ENCODE results near the gene RALGAPA2. TPM values are rescaled to one million over a fixed set of nuclear protein-coding genes. Genes with fewer than 3 reads are reported as not detected.
A peak's percentile ranks its signal among the peaks of the same experiment; 100 is the strongest.

Gene RALGAPA2
- total RNA-seq, 1 donor from 2014 or later = 73.8 TPM

DNA sequence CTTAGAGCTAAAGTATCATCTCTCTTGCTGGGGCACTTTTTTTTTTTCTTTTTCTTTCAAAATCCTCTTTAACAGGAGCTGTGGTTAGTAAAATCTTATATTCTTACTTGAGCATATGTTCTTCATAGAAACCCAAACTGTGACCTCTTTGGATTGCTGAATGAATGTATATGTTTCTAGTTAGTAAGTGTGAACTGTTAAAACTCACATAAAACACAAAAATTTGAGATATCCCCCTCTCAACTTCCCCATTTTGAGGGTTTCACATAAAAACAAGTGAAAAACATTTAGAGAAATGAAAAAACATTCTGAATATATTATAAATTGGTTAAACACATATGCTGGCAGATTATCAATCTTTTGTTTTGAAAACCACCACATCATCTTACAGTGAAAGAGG lies 266.4 kb downstream of the RALGAPA2 start:
- ATAC-seq = no peak
- no peak for DNase-seq
- intact Hi-C loops (cut with DNase I) = no loop called here
- Histone ChIP-seq H3K9me3 (no peaks in the 10 kb centered on the region), H3K27ac (no peak overlapping the region), H3K4me3 (no peak overlapping the region), H3K36me3 (peaks cover 19% of the 10 kb centered on the region), H3K27me3 (ENCODE audit: low read depth) (no peaks in the 10 kb centered on the region), H3K4me1 (no peaks in the 10 kb centered on the region)
- no peak for TF ChIP-seq CTCF (IDR thresholded peaks at IDR 0.05)

GRCh38 chr20:20443504-20443903 lies 268.9 kb downstream of the RALGAPA2 start:
- H3K36me3 ChIP-seq = peaks cover 25% of the 10 kb centered on the region
- intact Hi-C loops (cut with DNase I) = no loop called here
- no peaks in the 10 kb centered on the region for H3K9me3 ChIP-seq
- no peak overlapping the region for H3K27ac ChIP-seq
- no peak for TF ChIP-seq CTCF (IDR thresholded peaks at IDR 0.05)
- DNase-seq (no peak), ATAC-seq (peak in 1 of 2 donors; percentile 29)
- no peak overlapping the region for H3K4me3 ChIP-seq
- H3K27me3 ChIP-seq (ENCODE audit: low read depth) = no peaks in the 10 kb centered on the region
- no peaks in the 10 kb centered on the region for H3K4me1 ChIP-seq

DNA sequence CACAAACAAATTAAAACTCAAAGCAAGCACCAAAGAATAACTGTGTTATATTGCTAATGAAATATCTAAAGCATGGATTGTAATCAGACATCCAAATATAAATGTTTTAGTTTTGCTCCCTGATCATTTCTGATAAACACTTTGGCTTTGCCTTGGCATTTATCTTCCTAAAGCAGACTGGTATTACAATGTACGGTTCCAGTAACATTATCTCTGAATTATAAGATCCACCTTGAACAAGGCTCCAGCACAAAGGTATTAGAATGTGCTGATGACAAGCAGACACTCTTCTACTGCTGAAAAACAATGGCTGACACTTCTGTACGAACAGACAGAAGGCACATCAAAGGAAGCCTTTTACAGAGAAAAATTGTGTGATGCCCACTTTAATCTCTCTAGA lies 270.0 kb downstream of the RALGAPA2 start:
- DNase-seq = no peak
- intact Hi-C loops (cut with DNase I) = no loop called here
- no peak overlapping the region for H3K27ac ChIP-seq
- peaks cover 29% of the 10 kb centered on the region for H3K36me3 ChIP-seq
- no peak overlapping the region for H3K4me3 ChIP-seq
- TF ChIP-seq CTCF (IDR thresholded peaks at IDR 0.05) = no peak
- no peaks in the 10 kb centered on the region for H3K27me3 ChIP-seq (ENCODE audit: low read depth)
- ATAC-seq = no peak
- H3K4me1 ChIP-seq = no peaks in the 10 kb centered on the region
- H3K9me3 ChIP-seq = no peaks in the 10 kb centered on the region

DNA sequence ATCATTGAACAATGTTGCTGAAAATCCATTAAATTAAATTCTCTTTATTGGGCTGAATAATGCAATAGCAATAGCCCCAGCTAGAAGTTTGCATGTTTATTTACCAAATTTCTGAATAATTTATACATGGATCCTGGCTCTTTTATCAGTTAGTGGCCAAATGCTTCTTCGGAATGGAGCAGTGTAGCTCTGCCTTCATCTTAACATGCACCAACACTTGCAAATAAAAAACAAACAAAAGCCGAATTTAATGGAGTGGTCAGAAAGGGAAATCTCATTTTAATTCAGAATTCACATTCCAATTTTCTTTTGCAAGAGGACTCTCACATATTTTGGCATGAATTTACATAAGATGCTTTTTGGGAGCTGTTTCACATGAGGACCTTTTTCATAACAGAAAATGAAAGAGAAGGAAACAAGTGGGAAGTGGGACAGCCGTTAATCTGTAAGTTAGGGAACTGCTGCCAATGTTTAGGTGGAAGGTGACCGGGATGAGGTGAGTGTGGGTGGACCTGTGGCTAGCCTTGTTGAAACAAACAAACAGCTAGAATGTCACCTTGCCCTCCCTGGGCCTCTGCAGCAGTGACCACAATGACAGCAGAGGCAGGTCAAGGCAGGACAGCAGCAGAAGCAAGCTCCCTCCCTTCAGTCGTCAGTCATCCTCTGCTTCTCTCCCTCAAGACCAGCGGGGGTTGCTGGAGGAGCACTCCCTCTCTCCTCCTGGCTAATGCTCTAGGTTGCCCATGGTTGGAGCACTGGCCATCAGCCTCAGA lies 271.4 kb downstream of the RALGAPA2 start:
- no peak for ATAC-seq
- H3K36me3 ChIP-seq = peaks cover 41% of the 10 kb centered on the region
- intact Hi-C loops (cut with DNase I) = no loop called here
- H3K4me1 ChIP-seq = no peaks in the 10 kb centered on the region
- no peak overlapping the region for H3K4me3 ChIP-seq
- H3K9me3 ChIP-seq = no peaks in the 10 kb centered on the region
- H3K27me3 ChIP-seq (ENCODE audit: low read depth) = no peaks in the 10 kb centered on the region
- no peak for DNase-seq
- H3K27ac ChIP-seq = no peak overlapping the region
- TF ChIP-seq CTCF (IDR thresholded peaks at IDR 0.05) = no peak

DNA sequence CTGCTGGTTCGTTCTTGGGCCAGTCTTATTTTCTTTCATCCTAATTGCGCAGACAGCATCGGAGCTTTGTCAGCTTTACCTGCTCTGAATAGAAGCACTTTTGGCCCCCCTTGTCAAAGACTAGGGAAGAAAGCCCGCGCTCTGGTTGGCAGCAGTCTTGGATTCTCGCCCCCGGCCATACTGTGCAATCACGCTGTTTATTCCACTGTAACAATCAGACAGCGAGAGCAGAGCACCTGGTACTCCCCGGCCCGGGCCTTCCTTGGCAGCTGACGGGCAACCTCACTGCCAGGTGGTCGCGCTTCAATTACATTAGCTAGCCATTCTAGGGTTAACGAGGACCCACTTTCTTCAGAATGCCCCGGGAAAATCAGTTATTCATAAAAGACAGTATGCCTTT lies 272.0 kb downstream of the RALGAPA2 start:
- ATAC-seq (no peak), DNase-seq (no peak)
- Histone ChIP-seq H3K27ac (no peak overlapping the region), H3K36me3 (peaks cover 43% of the 10 kb centered on the region), H3K9me3 (no peaks in the 10 kb centered on the region), H3K4me1 (no peaks in the 10 kb centered on the region), H3K27me3 (ENCODE audit: low read depth) (no peaks in the 10 kb centered on the region), H3K4me3 (no peak overlapping the region)
- intact Hi-C loops (cut with DNase I) = no loop called here
- TF ChIP-seq CTCF (IDR thresholded peaks at IDR 0.05) = no peak
